Suppressor macrophage (primary cell): ENCODE data around the gene MGST3.
"Not testable (repeated sequence)": the region's sequence is repeated elsewhere in the genome, so short reads cannot be mapped to it uniquely, and the experiment has no call there.

Experiments used
- DNase-seq, 4 experiments: peaks; one replicate each; pipeline ENCODE4 v3.0.0-alpha.2; 2020 to 2022
- total RNA-seq, 17 experiments: gene quantifications; one replicate each; lab custom pipeline; 2026; ENCODE audit warnings: mixed read lengths in 6 of 17, inconsistent platforms in 3 of 17; lab: John Stamatoyannopoulos, UW

MGST3 gene
- total RNA-seq = 71.4 to 157 (median 112) reads per million in 17 experiments

GRCh38 chr1:165630629-165631341 is at the start of gene MGST3:
Gene MGST3, plus strand, starts transcription at chr1:165631234. Its CDS starts 18,614 bp downstream, at chr1:165649848.
- peak; percentile 97 to 99 (median 99) for DNase-seq

- DNase-seq = no peak
Observed at GRCh38 chr1:165581926-165582325, 49.1 kb upstream of the MGST3 start.

- DNase-seq = no peak
Observed at GRCh38 chr1:165586398-165586797, 44.6 kb upstream of the MGST3 start.

- DNase-seq = not testable (repeated sequence)
Observed at GRCh38 chr1:165591391-165591790, 39.6 kb upstream of the MGST3 start.

- peak; percentile 82 to 95 (median 86) for DNase-seq
Observed at GRCh38 chr1:165592945-165593823, 37.9 kb upstream of the MGST3 start.

- no peak for DNase-seq
Observed at GRCh38 chr1:165595246-165595938, 35.6 kb upstream of the MGST3 start.

- peak; percentile 98 to 99 (median 98) for DNase-seq
Observed at GRCh38 chr1:165597883-165598675, 33.0 kb upstream of the MGST3 start.

- peak in 2 of 4 experiments; percentile 6 to 27 for DNase-seq
Observed at GRCh38 chr1:165598676-165599059, 32.4 kb upstream of the MGST3 start.

GRCh38 chr1:165600793-165601192 is 30.2 kb upstream of the MGST3 start:
- peak; percentile 57 to 81 (median 70) for DNase-seq

- DNase-seq = no peak
Observed at GRCh38 chr1:165603810-165604209, 27.2 kb upstream of the MGST3 start.

- no peak for DNase-seq
Observed at GRCh38 chr1:165605246-165605645, 25.8 kb upstream of the MGST3 start.

- DNase-seq = peak in 3 of 4 experiments; percentile 21 to 30 (median 24)
Observed at GRCh38 chr1:165606676-165607075, 24.4 kb upstream of the MGST3 start.

- DNase-seq = peak in 2 of 4 experiments; percentile 10 to 19
Observed at GRCh38 chr1:165610866-165611265, 20.2 kb upstream of the MGST3 start.

- no peak for DNase-seq
Observed at GRCh38 chr1:165612062-165612461, 19.0 kb upstream of the MGST3 start.

GRCh38 chr1:165616054-165616612 is 14.9 kb upstream of the MGST3 start:
- no peak for DNase-seq

GRCh38 chr1:165616987-165617546 is 14.0 kb upstream of the MGST3 start:
- DNase-seq = no peak

- DNase-seq = no peak
Observed at GRCh38 chr1:165619647-165620151, 11.3 kb upstream of the MGST3 start.

- DNase-seq = no peak
Observed at GRCh38 chr1:165623624-165624023, 7.4 kb upstream of the MGST3 start.

- no peak for DNase-seq
Observed at GRCh38 chr1:165624441-165624840, 6.6 kb upstream of the MGST3 start.

GRCh38 chr1:165628147-165628822 is 2.7 kb upstream of the MGST3 start:
- DNase-seq = no peak
